Measurements from ENCODE around the gene MYO6.

DNA sequence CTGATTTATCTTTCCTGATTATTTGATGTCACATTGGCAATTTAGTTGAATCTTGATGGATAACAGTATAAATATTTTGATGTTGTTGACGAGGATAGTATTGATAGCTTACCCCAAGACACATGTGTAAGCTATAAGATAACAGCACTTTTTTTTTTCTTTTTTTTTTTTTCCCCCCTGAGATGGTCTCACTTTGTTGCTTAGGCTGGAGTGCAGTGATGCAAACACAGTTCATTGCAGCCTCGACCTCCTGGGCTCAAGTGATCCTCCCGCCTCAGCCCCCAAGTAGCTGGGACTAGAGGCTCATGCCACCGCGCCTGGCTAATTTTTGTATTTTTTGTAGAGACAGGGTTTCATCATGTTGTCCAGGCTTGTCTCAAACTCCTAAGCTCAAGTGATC lies 21.8 kb downstream of the MYO6 start:
- TF ChIP-seq ZNF274 (IDR thresholded peaks at IDR 0.05; ENCODE audit: low read depth, low read length) = no peak
- no peak for TF ChIP-seq SP1 (IDR thresholded peaks at IDR 0.05; ENCODE audit: low read depth)

All from HCT116 (cell line).